Measurements from ENCODE around the gene MAML3.

- no peak for TF ChIP-seq ARNT (IDR thresholded peaks at IDR 0.05)
- no peak for TF ChIP-seq PKNOX1 (IDR thresholded peaks at IDR 0.05)
- no peak for TF ChIP-seq FOXA1 (IDR thresholded peaks at IDR 0.05)
- TF ChIP-seq BHLHE40 (IDR thresholded peaks at IDR 0.05; ENCODE audit: borderline replicate concordance) = no peak
- TF ChIP-seq CTBP1 (IDR thresholded peaks at IDR 0.05; ENCODE audit: borderline replicate concordance) = no peak
- no peak for TF ChIP-seq FOXK2 (IDR thresholded peaks at IDR 0.05)
- no peak for TF ChIP-seq NFRKB (IDR thresholded peaks at IDR 0.05)
- TF ChIP-seq ELF4 (IDR thresholded peaks at IDR 0.05) = no peak
- no peak for TF ChIP-seq SUZ12 (IDR thresholded peaks at IDR 0.05)
Measured at GRCh38 chr4:140130677-140131076, 23.3 kb downstream of the MAML3 start.
